ENCODE data around the gene CCDC152. TPM values are rescaled to one million over a fixed set of nuclear protein-coding genes. Genes with fewer than 3 reads are reported as not detected.

The CCDC152 gene
- total and polyA plus RNA-seq, 2 of the 13 experiments (the other 11 are each of a cell fraction or from before 2014, with no cell fraction given) = 0.20 to 0.36 TPM

DNA sequence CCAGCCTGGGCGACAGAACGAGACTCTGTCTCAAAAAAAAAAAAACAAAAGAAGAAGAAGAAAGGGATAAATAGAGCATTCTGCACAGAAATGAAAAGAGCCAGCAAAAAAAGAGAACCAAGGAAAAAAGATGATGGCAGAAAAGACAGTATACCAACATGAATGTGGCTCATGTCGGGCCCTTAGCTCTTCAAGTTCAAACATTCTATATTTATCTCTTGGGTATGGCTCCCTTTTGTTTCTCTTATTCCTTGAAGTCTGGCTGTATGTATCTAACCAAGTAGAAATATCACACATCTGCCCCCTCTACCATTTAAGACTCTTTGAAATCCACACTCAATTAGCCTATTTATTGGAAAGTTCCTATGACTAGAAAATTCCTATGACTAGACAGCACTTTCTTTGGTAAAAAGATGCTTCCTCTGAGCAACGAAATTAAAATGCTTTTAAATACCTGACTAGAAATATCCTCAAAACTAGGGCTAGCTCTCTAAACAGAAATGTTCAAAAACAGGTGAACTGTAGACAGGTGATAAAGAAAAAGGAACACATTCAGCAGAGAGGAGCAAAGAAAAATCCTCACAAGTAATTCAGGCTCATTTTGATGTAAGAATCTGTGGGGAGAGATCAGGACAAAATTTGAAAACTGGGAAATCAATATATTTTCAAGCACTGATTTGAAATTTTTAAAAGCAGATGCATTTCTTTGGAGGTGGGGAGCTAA, 52.4 kb downstream of the CCDC152 start (continued):
- TF ChIP-seq HNF4G (IDR thresholded peaks at IDR 0.05; ENCODE audit: borderline replicate concordance, low read depth, low read length) (no peak), HNF4G (CRISPR knock-in tag; IDR thresholded peaks at IDR 0.05; ENCODE audit: borderline replicate concordance, low read depth) (no peak), ZSCAN21 (CRISPR knock-in tag; IDR thresholded peaks at IDR 0.05; ENCODE audit: borderline replicate concordance) (no peak), ZNF256 (CRISPR knock-in tag; conservative IDR thresholded peaks at IDR 0.05) (no peak), CC2D1A (CRISPR knock-in tag; IDR thresholded peaks at IDR 0.05) (no peak), TBL1XR1 (IDR thresholded peaks at IDR 0.05; ENCODE audit: borderline replicate concordance, low read length, partially characterized antibody) (no peak), MLLT10 (CRISPR knock-in tag; IDR thresholded peaks at IDR 0.05) (peak; percentile 39; the same call in 1 of the 2 replicates), REPIN1 (CRISPR knock-in tag; IDR thresholded peaks at IDR 0.05; ENCODE audit: borderline replicate concordance, low read depth) (no peak), RELA (CRISPR knock-in tag; IDR thresholded peaks at IDR 0.05) (no peak), NFYB (CRISPR knock-in tag; IDR thresholded peaks at IDR 0.05) (no peak), AKAP8 (CRISPR knock-in tag; IDR thresholded peaks at IDR 0.05) (no peak), ZNF382 (CRISPR knock-in tag; IDR thresholded peaks at IDR 0.05; ENCODE audit: borderline replicate concordance) (no peak), HNRNPH1 (optimal IDR thresholded peaks at IDR 0.05; ENCODE audit: low read depth, low read length) (no peak), ZFP90 (CRISPR knock-in tag; IDR thresholded peaks at IDR 0.05; ENCODE audit: borderline replicate concordance) (no peak), POLR2AphosphoS5 (IDR thresholded peaks at IDR 0.05; ENCODE audit: low read depth, low read length) (peak; percentile 55; the same call in 1 of the 2 replicates), TOE1 (CRISPR knock-in tag; IDR thresholded peaks at IDR 0.05) (no peak), GPN1 (CRISPR knock-in tag; IDR thresholded peaks at IDR 0.05; ENCODE audit: borderline replicate concordance) (no peak), NR1H2 (CRISPR knock-in tag; IDR thresholded peaks at IDR 0.05; ENCODE audit: borderline replicate concordance, low read depth) (no peak), RBM22 (optimal IDR thresholded peaks at IDR 0.05; ENCODE audit: low read length) (peak; percentile 8), ZNF546 (CRISPR knock-in tag; conservative IDR thresholded peaks at IDR 0.05) (no peak)
- TF ChIP-seq, protein P1, sequence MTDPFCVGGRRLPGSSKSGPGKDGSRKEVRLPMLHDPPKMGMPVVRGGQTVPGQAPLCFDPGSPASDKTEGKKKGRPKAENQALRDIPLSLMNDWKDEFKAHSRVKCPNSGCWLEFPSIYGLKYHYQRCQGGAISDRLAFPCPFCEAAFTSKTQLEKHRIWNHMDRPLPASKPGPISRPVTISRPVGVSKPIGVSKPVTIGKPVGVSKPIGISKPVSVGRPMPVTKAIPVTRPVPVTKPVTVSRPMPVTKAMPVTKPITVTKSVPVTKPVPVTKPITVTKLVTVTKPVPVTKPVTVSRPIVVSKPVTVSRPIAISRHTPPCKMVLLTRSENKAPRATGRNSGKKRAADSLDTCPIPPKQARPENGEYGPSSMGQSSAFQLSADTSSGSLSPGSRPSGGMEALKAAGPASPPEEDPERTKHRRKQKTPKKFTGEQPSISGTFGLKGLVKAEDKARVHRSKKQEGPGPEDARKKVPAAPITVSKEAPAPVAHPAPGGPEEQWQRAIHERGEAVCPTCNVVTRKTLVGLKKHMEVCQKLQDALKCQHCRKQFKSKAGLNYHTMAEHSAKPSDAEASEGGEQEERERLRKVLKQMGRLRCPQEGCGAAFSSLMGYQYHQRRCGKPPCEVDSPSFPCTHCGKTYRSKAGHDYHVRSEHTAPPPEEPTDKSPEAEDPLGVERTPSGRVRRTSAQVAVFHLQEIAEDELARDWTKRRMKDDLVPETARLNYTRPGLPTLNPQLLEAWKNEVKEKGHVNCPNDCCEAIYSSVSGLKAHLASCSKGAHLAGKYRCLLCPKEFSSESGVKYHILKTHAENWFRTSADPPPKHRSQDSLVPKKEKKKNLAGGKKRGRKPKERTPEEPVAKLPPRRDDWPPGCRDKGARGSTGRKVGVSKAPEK (CRISPR knock-in tag; IDR thresholded peaks at IDR 0.05; ENCODE audit: borderline replicate concordance) = no peak
- TF ChIP-seq, protein P2, sequence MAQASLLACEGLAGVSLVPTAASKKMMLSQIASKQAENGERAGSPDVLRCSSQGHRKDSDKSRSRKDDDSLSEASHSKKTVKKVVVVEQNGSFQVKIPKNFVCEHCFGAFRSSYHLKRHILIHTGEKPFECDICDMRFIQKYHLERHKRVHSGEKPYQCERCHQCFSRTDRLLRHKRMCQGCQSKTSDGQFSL (CRISPR knock-in tag; IDR thresholded peaks at IDR 0.05) = no peak
- TF ChIP-seq, protein P3, sequence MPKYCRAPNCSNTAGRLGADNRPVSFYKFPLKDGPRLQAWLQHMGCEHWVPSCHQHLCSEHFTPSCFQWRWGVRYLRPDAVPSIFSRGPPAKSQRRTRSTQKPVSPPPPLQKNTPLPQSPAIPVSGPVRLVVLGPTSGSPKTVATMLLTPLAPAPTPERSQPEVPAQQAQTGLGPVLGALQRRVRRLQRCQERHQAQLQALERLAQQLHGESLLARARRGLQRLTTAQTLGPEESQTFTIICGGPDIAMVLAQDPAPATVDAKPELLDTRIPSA (CRISPR knock-in tag; IDR thresholded peaks at IDR 0.05; ENCODE audit: borderline replicate concordance) = no peak
- TF ChIP-seq, protein P4, sequence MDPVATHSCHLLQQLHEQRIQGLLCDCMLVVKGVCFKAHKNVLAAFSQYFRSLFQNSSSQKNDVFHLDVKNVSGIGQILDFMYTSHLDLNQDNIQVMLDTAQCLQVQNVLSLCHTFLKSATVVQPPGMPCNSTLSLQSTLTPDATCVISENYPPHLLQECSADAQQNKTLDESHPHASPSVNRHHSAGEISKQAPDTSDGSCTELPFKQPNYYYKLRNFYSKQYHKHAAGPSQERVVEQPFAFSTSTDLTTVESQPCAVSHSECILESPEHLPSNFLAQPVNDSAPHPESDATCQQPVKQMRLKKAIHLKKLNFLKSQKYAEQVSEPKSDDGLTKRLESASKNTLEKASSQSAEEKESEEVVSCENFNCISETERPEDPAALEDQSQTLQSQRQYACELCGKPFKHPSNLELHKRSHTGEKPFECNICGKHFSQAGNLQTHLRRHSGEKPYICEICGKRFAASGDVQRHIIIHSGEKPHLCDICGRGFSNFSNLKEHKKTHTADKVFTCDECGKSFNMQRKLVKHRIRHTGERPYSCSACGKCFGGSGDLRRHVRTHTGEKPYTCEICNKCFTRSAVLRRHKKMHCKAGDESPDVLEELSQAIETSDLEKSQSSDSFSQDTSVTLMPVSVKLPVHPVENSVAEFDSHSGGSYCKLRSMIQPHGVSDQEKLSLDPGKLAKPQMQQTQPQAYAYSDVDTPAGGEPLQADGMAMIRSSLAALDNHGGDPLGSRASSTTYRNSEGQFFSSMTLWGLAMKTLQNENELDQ (CRISPR knock-in tag; IDR thresholded peaks at IDR 0.05; ENCODE audit: borderline replicate concordance) = no peak
- TF ChIP-seq, protein P5, sequence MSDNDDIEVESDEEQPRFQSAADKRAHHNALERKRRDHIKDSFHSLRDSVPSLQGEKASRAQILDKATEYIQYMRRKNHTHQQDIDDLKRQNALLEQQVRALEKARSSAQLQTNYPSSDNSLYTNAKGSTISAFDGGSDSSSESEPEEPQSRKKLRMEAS (IDR thresholded peaks at IDR 0.05) = no peak

Data from HepG2 (cell line).